HCT116 (cell line): Measurements from ENCODE around the gene S100A2. TPM values are rescaled to one million over a fixed set of nuclear protein-coding genes. Genes with fewer than 3 reads are reported as not detected.

ENCODE experiments used
- ATAC-seq: fragments of 200-7000 bp; cut with Tn5 transposase; 2 replicates; pipeline ENCODE4 v1.9.1; 2020; ENCODE audit warnings: mild to moderate bottlenecking, moderate library complexity
- BruUV-seq: library from RNA; stranded (reverse); fragments of 400-500 nt; replicated peaks from 2 replicates; lab custom pipeline; 2021; lab: Mats Ljungman, UMichigan
- CTCF ChIA-PET: fragments of 300-600 bp; sonication (Branson Sonifier 250); formaldehyde crosslinking; loops from one replicate; lab custom pipeline; 2021; ENCODE audit warnings: antibody characterized with exemption; lab: Charles Lee
- POLR2A ChIA-PET: fragments of 300-600, 350-600 bp; sonication (Branson Sonifier 250); formaldehyde crosslinking; loops from one replicate; lab custom pipeline; 2021; ENCODE audit warnings: antibody characterized with exemption; lab: Charles Lee
- RAD21 ChIA-PET, 2 experiments: fragments of 300-600 bp; sonication (Branson Sonifier 250); formaldehyde crosslinking; loops; one replicate each; lab custom pipeline; 2023; ENCODE audit warnings: low total read pairs in 2 of 2; ENCODE audit not compliant: uncharacterized antibody in 2 of 2, unreplicated experiment in 2 of 2, low non-redundant PET in 1 of 2; lab: Charles Lee
- DNase-seq: peaks from one replicate; pipeline ENCODE4 v3.0.0-alpha.2; 2010; ENCODE audit warnings: low read depth, low spot score
- H2AFZ ChIP-seq: fragments of 200-600 bp; shearing (Covaris generic), sonication (generic); 2 replicates; pipeline ENCODE4 v1.6.1; 2017; ENCODE audit warnings: low read depth, mixed run types, mixed read lengths, antibody characterized with exemption, low read length; ENCODE audit not compliant: poor library complexity, severe bottlenecking
- H3K27ac ChIP-seq: 2 replicates; pipeline ENCODE4 v1.5.1; 2012; ENCODE audit warnings: low read depth, low read length
- H3K27me3 ChIP-seq: fragments of 200-600 bp; sonication (generic); 2 replicates; pipeline ENCODE4 v1.6.1; 2016; ENCODE audit warnings: mixed run types, low read length, mixed read lengths; ENCODE audit not compliant: insufficient read depth
- H3K36me3 ChIP-seq, 2 experiments: fragments of 200-500 bp in 1 of 2; fragments of 200-600 bp in 1 of 2; sonication (Bioruptor generic) in 1 of 2; sonication (generic) in 1 of 2; 2 replicates each; pipeline versions ENCODE4 v1.5.1 to v1.6.1; 2014 to 2016; ENCODE audit warnings: low read length in 2 of 2, inconsistent platforms in 1 of 2, mixed read lengths in 1 of 2, mixed run types in 1 of 2; ENCODE audit not compliant: insufficient read depth in 2 of 2, control insufficient read depth in 1 of 2
- H3K4me1 ChIP-seq, 2 experiments: fragments of 200-600 bp in 1 of 2; sonication (generic) in 1 of 2; 2 replicates each; pipeline versions ENCODE4 v1.5.1 to v1.6.1; 2012 to 2017; ENCODE audit warnings: low read length in 2 of 2, inconsistent platforms in 1 of 2, mild to moderate bottlenecking in 1 of 2, mixed read lengths in 1 of 2, mixed run types in 1 of 2, moderate library complexity in 1 of 2; ENCODE audit not compliant: insufficient read depth in 2 of 2, control insufficient read depth in 1 of 2
- H3K4me2 ChIP-seq: fragments of 200-600 bp; sonication (generic); 2 replicates; pipeline ENCODE4 v1.6.1; 2017; ENCODE audit warnings: mixed run types, low read length, mixed read lengths
- H3K4me3 ChIP-seq, 2 experiments: fragments of 200-600 bp in 1 of 2; sonication (generic) in 1 of 2; replicated peaks in 1 of 2; 2 replicates each; pipeline ENCODE4 v1.5.1; 2011 to 2016; ENCODE audit warnings: low read length in 2 of 2, control low read depth in 1 of 2, low read depth in 1 of 2, mild to moderate bottlenecking in 1 of 2, mixed read lengths in 1 of 2, mixed run types in 1 of 2
- H3K79me2 ChIP-seq: fragments of 200-600 bp; sonication (generic); 2 replicates; pipeline ENCODE4 v1.6.1; 2017; ENCODE audit warnings: mild to moderate bottlenecking, mixed run types, low read length, moderate library complexity, mixed read lengths; ENCODE audit not compliant: insufficient read depth
- H3K9ac ChIP-seq: fragments of 200-600 bp; sonication (generic); 2 replicates; pipeline ENCODE4 v1.6.1; 2016; ENCODE audit warnings: low read length, mixed read lengths
- H3K9me2 ChIP-seq: fragments of 200-600 bp; sonication (generic), shearing (Covaris generic); 2 replicates; pipeline ENCODE4 v1.6.1; 2017; ENCODE audit warnings: mixed run types, mild to moderate bottlenecking, moderate library complexity; ENCODE audit not compliant: insufficient read depth
- H3K9me3 ChIP-seq, 2 experiments: fragments of 200-500 bp in 1 of 2; fragments of 200-600 bp in 1 of 2; sonication (Bioruptor generic) in 1 of 2; sonication (generic) in 1 of 2; 2 replicates each; pipeline ENCODE4 v1.6.1; 2014 to 2017; ENCODE audit warnings: low read length in 2 of 2, mixed read lengths in 2 of 2, inconsistent platforms in 1 of 2, low read depth in 1 of 2, mild to moderate bottlenecking in 1 of 2, mixed run types in 1 of 2, moderate library complexity in 1 of 2; ENCODE audit not compliant: control insufficient read depth in 1 of 2, insufficient read depth in 1 of 2
- H4K20me1 ChIP-seq: fragments of 200-600 bp; sonication (generic), shearing (Covaris generic); 2 replicates; pipeline ENCODE4 v1.6.1; 2017; ENCODE audit warnings: mixed run types, mild to moderate bottlenecking, moderate library complexity; ENCODE audit not compliant: insufficient read depth
- ATF3 ChIP-seq: IDR thresholded peaks from 2 replicates; pipeline ENCODE4 v1.6.1; 2012
- CTCF ChIP-seq, 3 experiments: fragments of 200-600 bp in 1 of 3; sonication (generic) in 1 of 3; IDR thresholded peaks in 2 of 3; conservative IDR thresholded peaks in 1 of 3; 2 replicates each; pipeline ENCODE4 v1.5.1; 2012 to 2017; ENCODE audit warnings: low read depth in 2 of 3, low read length in 2 of 3, antibody characterized with exemption in 1 of 3, borderline replicate concordance in 1 of 3, control low read depth in 1 of 3, mild to moderate bottlenecking in 1 of 3, mixed read lengths in 1 of 3, mixed run types in 1 of 3, moderate library complexity in 1 of 3; ENCODE audit not compliant: insufficient read depth in 1 of 3
- EGR1 ChIP-seq: IDR thresholded peaks from 2 replicates; pipeline ENCODE4 v1.6.1; 2012; ENCODE audit warnings: low read depth
- POLR2AphosphoS5 ChIP-seq: IDR thresholded peaks from 2 replicates; pipeline ENCODE4 v1.6.1; 2011; ENCODE audit warnings: mild to moderate bottlenecking, low read depth, low read length, moderate library complexity
- YY1 ChIP-seq: IDR thresholded peaks from 2 replicates; pipeline ENCODE4 v1.6.1; 2011; ENCODE audit warnings: low read length, low read depth, moderate library complexity, mild to moderate bottlenecking; ENCODE audit not compliant: insufficient replicate concordance; ENCODE audit errors: extremely low read depth
- intact Hi-C: fragments of 100-400 bp; cut with micrococcal nuclease; formaldehyde crosslinking; loops from 2 replicates; pipeline ENCODE4 v1.10.0; 2022
- total RNA-seq: library from RNA; stranded (reverse); gene quantifications from one replicate; pipeline ENCODE4 v1.2.1, GENCODE V29; 2021; ENCODE audit not compliant: unreplicated experiment

S100A2 gene
- total RNA-seq, 1 experiment from 2014 or later: 24.8 TPM

GRCh38 chr1:153612111-153612754, 46.6 kb upstream of the S100A2 start:
- H3K27ac ChIP-seq: peak overlapping the region; percentile 72
- ATAC-seq (no peak), DNase-seq (no peak)
- H3K27me3 ChIP-seq: no peaks in the 10 kb centered on the region
- no peak overlapping the region for H2AFZ ChIP-seq
- ChIA-PET POLR2A (interaction anchor here (1.0 to 9.1 kb wide), 13 partner anchors 8 to 378 kb away, joined by 3 to 172 read pairs (median 8); partner anchors contain the start of genes CHTOP, CREB3L4, RPS27 and S100A1), CTCF (interaction anchor here (0.6 to 7.7 kb wide), 6 partner anchors 15 to 102 kb away, joined by 3 to 76 read pairs (median 4); partner anchors contain the start of genes CHTOP, ILF2, S100A1 and S100A13), RAD21 (interaction anchor here in 1 of 2 experiments (0.6 to 1.4 kb wide), 3 partner anchors 15 to 40 kb away, joined by 3 to 5 read pairs (median 3); partner anchors contain the start of gene S100A13)
- H3K9ac ChIP-seq: peak overlapping the region; percentile 93
- H3K4me1 ChIP-seq: peaks cover 70 to 94% of the 10 kb centered on the region in 2 experiments
- H4K20me1 ChIP-seq: no peaks in the 10 kb centered on the region
- BruUV-seq: no TSS peak
- H3K9me3 ChIP-seq: no peaks in the 10 kb centered on the region
- intact Hi-C loops: loop anchor here (5.0 kb wide), 1 partner anchor 80 kb away; no protein-coding TSS in a partner anchor
- no peaks in the 10 kb centered on the region for H3K9me2 ChIP-seq
- H3K4me2 ChIP-seq: peak overlapping the region; percentile 88
- H3K79me2 ChIP-seq: peaks cover 74% of the 10 kb centered on the region
- peaks cover 0 to 5% of the 10 kb centered on the region in 2 experiments; a peak in 3 of 4 replicates for H3K36me3 ChIP-seq
- TF ChIP-seq EGR1 (no peak), YY1 (no peak)
- peak overlapping the region; percentile 88 to 92 for H3K4me3 ChIP-seq

GRCh38 chr1:153611356-153611755, 45.7 kb upstream of the S100A2 start:
- H3K9me3 ChIP-seq: no peaks in the 10 kb centered on the region
- no peaks in the 10 kb centered on the region for H3K27me3 ChIP-seq
- peak overlapping the region; percentile 88 to 92 for H3K4me3 ChIP-seq
- peak overlapping the region; percentile 88 for H3K4me2 ChIP-seq
- no peak overlapping the region for H2AFZ ChIP-seq
- H3K9me2 ChIP-seq: no peaks in the 10 kb centered on the region
- CTCF ChIA-PET: interaction anchor here (1.3 kb wide), 1 partner anchor 100 kb away, joined by 8 read pairs; no protein-coding TSS in a partner anchor
- peak overlapping the region; percentile 72 for H3K27ac ChIP-seq
- intact Hi-C loops: loop anchor here (5.0 kb wide), 1 partner anchor 79 kb away; no protein-coding TSS in a partner anchor
- peaks cover 62 to 88% of the 10 kb centered on the region in 2 experiments for H3K4me1 ChIP-seq
- peaks cover 3 to 14% of the 10 kb centered on the region in 2 experiments; a peak in 3 of 4 replicates for H3K36me3 ChIP-seq
- DNase-seq: no peak
- peaks cover 78% of the 10 kb centered on the region for H3K79me2 ChIP-seq
- BruUV-seq: TSS peak; percentile 68
- ATAC-seq: no peak
- POLR2A ChIA-PET: interaction anchor here (2.0 to 9.1 kb wide), 5 partner anchors 15 to 77 kb away, joined by 14 to 172 read pairs (median 31); partner anchors contain the start of genes CHTOP, S100A1, S100A13 and S100A6
- TF ChIP-seq POLR2AphosphoS5 (0 out of 2 replicates have a peak, but pooled peaks have one; percentile 13), ATF3 (no peak), CTCF (IDR thresholded peaks at IDR 0.05 in 2 of 3, conservative IDR thresholded peaks at IDR 0.05 in 1 of 3; ENCODE audit: borderline replicate concordance in 1 of 3, insufficient read depth in 1 of 3, low read depth in 2 of 3, low read length in 2 of 3) (no peak)
- RAD21 ChIA-PET: interaction anchor here in 1 of 2 experiments (0.7 kb wide), 1 partner anchor 95 kb away, joined by 3 read pairs; no protein-coding TSS in a partner anchor
- H4K20me1 ChIP-seq: no peaks in the 10 kb centered on the region
- H3K9ac ChIP-seq: peak overlapping the region; percentile 93
